NCI-H526 (cell line): ENCODE results near the gene PRSS12.
"Not testable (repeated sequence)": the region's sequence is repeated elsewhere in the genome, so short reads cannot be mapped to it uniquely, and the experiment has no call there.

ENCODE experiments used
- DNase-seq, 2 experiments: peaks; one replicate each; lab custom pipeline; 2025; lab: John Stamatoyannopoulos, UW

PRSS12 gene

GRCh38 chr4:118325431-118325830 lies 27.4 kb downstream of the PRSS12 start:
- no peak for DNase-seq

- DNase-seq = no peak
These were observed 29.8 kb downstream of the PRSS12 start for GRCh38 chr4:118322831-118323502.

DNA sequence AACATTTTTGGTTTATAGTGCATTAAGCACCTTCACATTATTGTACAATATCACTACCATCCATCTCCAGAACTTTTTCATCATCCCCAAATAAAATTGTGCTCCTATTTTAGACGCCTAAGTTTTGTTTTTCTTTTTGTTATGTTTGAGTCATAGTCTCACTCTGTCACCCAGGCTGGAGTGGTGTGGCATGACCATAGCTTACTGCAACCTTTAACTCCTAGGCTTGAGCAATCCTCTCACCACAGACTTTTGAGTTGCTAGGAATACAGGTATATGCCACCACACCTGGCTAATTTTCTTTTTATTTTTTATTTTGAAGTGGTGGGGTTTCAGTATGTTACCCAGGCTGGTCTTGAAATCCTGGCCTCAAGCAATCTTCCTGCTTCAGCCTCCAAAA lies 33.9 kb downstream of the PRSS12 start:
- DNase-seq = no peak

DNA sequence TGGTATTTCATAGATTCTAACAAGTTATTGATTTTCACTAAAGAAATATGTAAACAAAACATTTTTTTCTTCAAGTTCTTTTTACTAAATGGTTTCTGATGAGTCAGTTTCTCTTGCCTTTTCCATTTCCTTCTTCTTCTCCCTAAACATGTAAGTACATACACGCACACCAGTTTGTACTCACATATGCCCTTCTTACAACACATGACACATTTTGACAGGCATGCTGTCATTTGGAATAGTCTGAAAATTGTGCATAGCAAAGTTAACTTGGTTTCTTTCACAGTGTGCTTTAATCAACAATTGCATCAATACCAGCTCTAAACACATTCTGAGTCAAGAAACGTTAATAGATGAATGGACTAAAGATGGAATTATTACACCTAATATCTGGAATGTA lies 35.1 kb downstream of the PRSS12 start:
- no peak for DNase-seq

- DNase-seq = no peak
These were observed 38.6 kb downstream of the PRSS12 start for GRCh38 chr4:118314221-118314620.

DNA sequence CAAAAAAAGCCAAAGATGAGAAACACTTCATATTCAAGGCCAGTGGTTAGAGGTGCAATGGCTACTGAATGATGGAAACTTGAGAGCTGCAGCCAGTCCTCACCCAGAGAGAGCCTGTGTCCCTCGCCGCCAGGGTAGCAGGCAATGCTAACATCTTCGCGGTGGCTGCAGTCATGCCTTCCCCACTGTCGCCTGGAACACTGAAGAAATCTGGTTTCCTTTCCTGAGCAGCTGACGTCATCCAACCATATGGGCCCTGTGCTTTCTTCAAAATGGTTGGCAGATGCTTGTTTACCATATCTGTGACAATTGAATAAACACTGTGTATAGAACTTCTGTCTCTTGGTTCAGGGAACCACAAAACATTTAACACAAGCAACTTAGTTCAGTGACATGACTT lies 39.7 kb downstream of the PRSS12 start:
- DNase-seq = no peak

- no peak for DNase-seq
These were observed 44.3 kb downstream of the PRSS12 start for GRCh38 chr4:118308306-118309030.

- no peak for DNase-seq
These were observed 45.2 kb downstream of the PRSS12 start for GRCh38 chr4:118307643-118308042.

- not testable (repeated sequence) for DNase-seq
These were observed 53.2 kb downstream of the PRSS12 start for GRCh38 chr4:118299619-118300018.

GRCh38 chr4:118296729-118297128 lies 56.1 kb downstream of the PRSS12 start:
- no peak for DNase-seq

- no peak for DNase-seq
These were observed 61.9 kb downstream of the PRSS12 start for GRCh38 chr4:118290951-118291350.

GRCh38 chr4:118289794-118290193 lies 63.0 kb downstream of the PRSS12 start:
- DNase-seq = no peak

- DNase-seq = no peak
These were observed 64.9 kb downstream of the PRSS12 start for GRCh38 chr4:118287711-118288451.

- DNase-seq = no peak
These were observed 66.1 kb downstream of the PRSS12 start for GRCh38 chr4:118286685-118287084.

- no peak for DNase-seq
These were observed 66.9 kb downstream of the PRSS12 start for GRCh38 chr4:118285931-118286330.

- no peak for DNase-seq
These were observed 68.6 kb downstream of the PRSS12 start for GRCh38 chr4:118284169-118284568.

- no peak for DNase-seq
These were observed 70.1 kb downstream of the PRSS12 start for GRCh38 chr4:118282692-118283091.

DNA sequence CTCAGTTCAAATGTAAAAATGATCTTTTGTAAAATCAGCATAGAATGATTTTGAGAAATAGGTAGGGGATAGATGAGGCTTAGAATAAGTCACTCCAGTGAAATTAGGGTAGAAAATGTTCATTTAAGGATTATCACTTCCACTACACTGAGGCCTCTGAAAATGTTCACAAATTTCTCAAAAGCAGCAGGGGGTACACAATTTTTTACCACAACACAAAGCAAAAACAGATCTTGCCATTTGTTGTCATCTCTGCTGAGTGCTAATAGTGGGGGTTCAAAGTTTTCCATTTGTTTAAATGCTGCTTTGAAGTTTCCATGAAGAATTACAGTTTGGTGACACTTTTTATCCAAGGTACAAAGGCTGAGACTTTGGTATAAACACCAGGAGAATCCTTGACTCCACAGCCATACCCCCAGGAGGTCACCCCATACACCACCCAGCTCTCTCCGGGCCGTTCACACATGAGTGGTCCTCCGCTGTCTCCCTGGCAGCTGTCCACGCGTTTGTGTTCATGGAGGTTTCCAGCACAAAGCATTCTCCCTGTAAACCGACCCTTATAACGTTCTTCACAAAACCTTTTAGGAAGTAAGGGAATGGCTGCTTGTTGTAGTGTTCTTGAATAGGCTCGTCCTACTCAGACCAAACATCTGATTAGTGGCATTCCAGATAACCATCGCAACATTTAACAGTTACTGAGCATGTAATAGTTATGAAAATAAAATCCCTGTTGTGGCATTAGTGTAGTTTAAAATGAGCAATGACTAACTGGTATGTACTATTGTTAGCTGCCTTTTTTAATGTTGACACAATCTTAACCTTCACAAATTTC lies 71.0 kb downstream of the PRSS12 start:
- DNase-seq = no peak

- DNase-seq = peak; percentile 66 to 74
These were observed 72.1 kb downstream of the PRSS12 start for GRCh38 chr4:118280501-118281218.

DNA sequence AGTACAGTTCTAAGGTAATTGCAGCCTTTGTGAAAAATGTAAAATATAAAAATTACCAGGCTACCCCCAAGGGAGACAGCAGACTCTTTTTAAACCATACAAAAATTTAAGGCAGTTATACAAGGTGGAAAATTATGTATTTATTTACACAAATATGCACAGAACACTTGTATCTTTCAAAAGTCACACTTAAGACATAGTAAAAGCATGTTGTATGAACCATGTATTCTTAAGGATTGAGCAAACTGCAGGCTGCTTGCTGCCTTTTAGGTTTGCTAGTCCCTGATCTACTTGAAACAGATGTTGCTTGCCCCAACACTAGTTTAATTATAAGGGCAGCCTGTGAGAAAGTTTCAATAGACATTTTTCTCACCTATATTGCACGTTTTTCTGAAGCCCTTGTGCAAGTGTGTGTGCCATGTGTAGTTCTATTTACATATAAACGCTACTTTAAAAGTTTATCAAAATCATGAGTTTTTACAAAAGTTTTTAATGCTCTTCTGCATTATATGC lies 72.8 kb downstream of the PRSS12 start:
- no peak for DNase-seq

GRCh38 chr4:118279328-118279727 lies 73.5 kb downstream of the PRSS12 start:
- no peak for DNase-seq
